ENCODE results near the gene OSBPL1A.

GRCh38 chr18:24362757-24363156 is 34.9 kb downstream of the OSBPL1A start:
- TF ChIP-seq POLR2A (IDR thresholded peaks at IDR 0.05) (no peak), CTCF (IDR thresholded peaks at IDR 0.05) (no peak)

All from esophagus squamous epithelium (tissue), 4 donors.